Ovary (tissue), 9 donors: Measurements from ENCODE around the gene FLNB. TPM values are rescaled to one million over a fixed set of nuclear protein-coding genes. Genes with fewer than 3 reads are reported as not detected.

Experiments used
- DNase-seq, 5 donors: peaks; one replicate each; pipeline ENCODE4 v3.0.0-alpha.2; 2019 to 2020
- H3K27ac ChIP-seq, 2 donors: fragments of 200-600 bp; one replicate each; pipeline versions ENCODE4 v1.5.1 to v1.8.0; 2019 to 2022
- H3K27me3 ChIP-seq: fragments of 200-600 bp; one replicate; pipeline ENCODE4 v1.8.0; 2022
- H3K36me3 ChIP-seq: fragments of 200-600 bp; sonication (generic); one replicate; pipeline ENCODE4 v1.5.1; 2019
- H3K4me1 ChIP-seq: one replicate; pipeline ENCODE4 v1.8.1; 2013; ENCODE audit warnings: mild to moderate bottlenecking, moderate library complexity; ENCODE audit not compliant: insufficient read depth
- H3K4me3 ChIP-seq: fragments of 200-600 bp; sonication (generic); one replicate; pipeline ENCODE4 v1.5.1; 2017
- H3K9me3 ChIP-seq, 2 donors: fragments of 200-600 bp in 1 of 2; sonication (generic) in 1 of 2; one replicate each; pipeline versions ENCODE4 v1.5.1 to v1.8.1; 2013 to 2019; ENCODE audit warnings: mild to moderate bottlenecking in 1 of 2, moderate library complexity in 1 of 2
- EP300 ChIP-seq: sonication (generic); formaldehyde crosslinking; IDR thresholded peaks from one replicate; pipeline ENCODE4 v1.6.1; 2017; ENCODE audit warnings: antibody characterized with exemption
- POLR2A ChIP-seq: fragments of 450-650 bp; IDR thresholded peaks from one replicate; pipeline ENCODE4 v1.6.1; 2017; ENCODE audit warnings: antibody characterized with exemption, mild to moderate bottlenecking, moderate library complexity
- WGBS, 3 donors: extraction: QIAGEN DNeasy Blood & Tissue Kit in 1 of 3; methylation state at CpG; one replicate each; pipeline versions ENCODE4 v1.1.5 to v1.1.7; 2013 to 2017; 5-methylcytosine and 5-hydroxymethylcytosine counted together
- intact Hi-C, 4 donors: fragments of 100-400 bp; cut with DNase I; formaldehyde crosslinking; loops; one replicate each; pipeline versions ENCODE4 v1.11.0 to v1.15.1; 2022 to 2023
- polyA plus RNA-seq, 2 donors: library from polyadenylated mRNA; stranded (reverse); fragments of 200-250 nt in 1 of 2; fragments of 350-450 nt in 1 of 2; fragmentation: Illumina TruSeq in 1 of 2; extraction: RNeasy Lipid Tissue Mini Kit (QIAGEN cat#74804) in 1 of 2; gene quantifications; one replicate each; pipeline ENCODE4 v1.2.3, GENCODE V29; 2013 to 2014
- total RNA-seq, 7 donors: library from RNA; depleted of rRNA in 2 of 7; stranded (reverse); fragments of >200 nt in 2 of 7; fragmentation: NEBNext Ultra II Directional in 3 of 7; extraction: Animal tissue kit (Norgen Biotek cat#: 25700) in 3 of 7; gene quantifications; one replicate each; pipeline versions ENCODE4 v1.1.0 to v1.2.4, GENCODE V29; 2016 to 2023
- TF ChIP-seq, protein P1 (sequence below), 3 donors: fragments of 450-650 bp in 2 of 3; fragments of 200-600 bp in 1 of 3; IDR thresholded peaks; one replicate each; pipeline versions ENCODE4 v1.5.1 to v1.8.0; 2016 to 2022; ENCODE audit warnings: antibody characterized with exemption in 3 of 3, mild to moderate bottlenecking in 1 of 3
- donor health status: DM: no; HTN: no; CAD: no; lungs with moderate emphysema.
- donor health status: DM: no; HTN: no; CAD: no.
- donor health status: Bipolar disorder and iron deficiency.
- donor health status: DM: yes; HTN: yes; CAD: no.
- donor health status: DM: no; HTN: no; CAD: no.
- donor health status: DM: yes; HTN: yes; CAD: no.

FLNB gene
- total and polyA plus RNA-seq, 9 donors = 51.9 to 190 (median 126) TPM

DNA sequence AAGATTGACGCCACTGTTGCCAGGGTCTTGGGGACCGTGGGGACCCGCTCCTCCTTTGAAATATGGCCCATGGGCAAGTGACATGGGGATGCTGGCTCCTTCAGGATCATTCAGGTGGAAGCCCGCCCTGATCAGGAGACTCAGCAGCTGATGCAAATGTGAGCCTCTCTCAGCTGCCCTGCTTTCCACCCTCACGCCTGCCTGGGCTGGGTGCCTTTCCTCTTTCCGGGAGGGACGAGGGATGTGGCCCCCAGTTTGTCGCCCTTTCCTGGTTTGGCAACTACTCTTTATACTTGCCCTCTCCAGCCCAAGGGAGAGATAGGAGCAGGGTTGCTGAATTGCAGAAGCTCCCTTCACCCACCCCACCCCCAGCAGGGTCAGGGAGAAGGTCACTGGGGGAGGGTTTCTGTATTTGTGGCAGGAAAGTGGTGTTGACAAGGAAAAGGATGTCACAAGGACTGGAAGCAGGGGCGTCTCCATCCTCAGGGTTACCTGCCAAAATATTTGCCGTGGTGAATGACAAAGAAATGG lies 180.8 kb downstream of the FLNB start:
- H3K27me3 ChIP-seq = no peaks in the 10 kb centered on the region
- no peak overlapping the region for H3K4me3 ChIP-seq

DNA sequence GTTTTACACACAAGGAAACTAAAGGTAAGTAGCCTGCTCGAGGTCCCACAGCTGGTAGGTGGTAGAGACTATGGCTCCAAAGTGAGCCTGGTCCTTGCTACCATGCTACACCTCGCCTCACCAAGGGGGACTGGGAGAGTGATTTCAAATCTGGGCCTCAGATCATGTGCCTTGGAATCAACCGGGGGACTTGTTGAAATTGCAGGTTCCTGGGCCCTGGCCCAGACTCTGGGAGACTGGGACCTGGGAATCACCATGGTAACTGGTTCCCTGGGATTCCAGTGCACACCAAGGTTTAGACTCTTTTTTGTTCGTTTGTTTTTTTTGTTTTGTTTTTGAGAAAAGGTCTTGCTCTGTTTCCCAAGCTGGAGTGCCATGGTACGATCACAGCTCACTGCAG lies 181.5 kb downstream of the FLNB start:
- Histone ChIP-seq H3K4me3 (no peak overlapping the region), H3K27me3 (no peaks in the 10 kb centered on the region), H3K9me3 (no peaks in the 10 kb centered on the region), H3K27ac (no peak overlapping the region), H3K4me1 (no peaks in the 10 kb centered on the region), H3K36me3 (no peaks in the 10 kb centered on the region)
- DNase-seq = no peak
- intact Hi-C loops = loop anchor here in 3 of 4 donors (2.0 to 10.0 kb wide), 4 partner anchors 108 to 345 kb away; partner anchors contain the start of gene ACOX2 (in 1 of the 3)
- TF ChIP-seq POLR2A = no peak
- TF ChIP-seq EP300 = no peak
- TF ChIP-seq, protein P1, sequence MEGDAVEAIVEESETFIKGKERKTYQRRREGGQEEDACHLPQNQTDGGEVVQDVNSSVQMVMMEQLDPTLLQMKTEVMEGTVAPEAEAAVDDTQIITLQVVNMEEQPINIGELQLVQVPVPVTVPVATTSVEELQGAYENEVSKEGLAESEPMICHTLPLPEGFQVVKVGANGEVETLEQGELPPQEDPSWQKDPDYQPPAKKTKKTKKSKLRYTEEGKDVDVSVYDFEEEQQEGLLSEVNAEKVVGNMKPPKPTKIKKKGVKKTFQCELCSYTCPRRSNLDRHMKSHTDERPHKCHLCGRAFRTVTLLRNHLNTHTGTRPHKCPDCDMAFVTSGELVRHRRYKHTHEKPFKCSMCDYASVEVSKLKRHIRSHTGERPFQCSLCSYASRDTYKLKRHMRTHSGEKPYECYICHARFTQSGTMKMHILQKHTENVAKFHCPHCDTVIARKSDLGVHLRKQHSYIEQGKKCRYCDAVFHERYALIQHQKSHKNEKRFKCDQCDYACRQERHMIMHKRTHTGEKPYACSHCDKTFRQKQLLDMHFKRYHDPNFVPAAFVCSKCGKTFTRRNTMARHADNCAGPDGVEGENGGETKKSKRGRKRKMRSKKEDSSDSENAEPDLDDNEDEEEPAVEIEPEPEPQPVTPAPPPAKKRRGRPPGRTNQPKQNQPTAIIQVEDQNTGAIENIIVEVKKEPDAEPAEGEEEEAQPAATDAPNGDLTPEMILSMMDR (IDR thresholded peaks at IDR 0.05) = no peak
- WGBS, 3 donors = 71 to 82% (median 75%) methylated on average over 5 of the region's 5 CpGs

More for the DNA sequence above, 180.8 kb downstream of the FLNB start:
- TF ChIP-seq, protein P1 (IDR thresholded peaks at IDR 0.05) = no peak
- no peak for TF ChIP-seq POLR2A
- no peak for TF ChIP-seq EP300
- H3K9me3 ChIP-seq = no peaks in the 10 kb centered on the region
- intact Hi-C loops = loop anchor here in 3 of 4 donors (2.0 to 10.0 kb wide), 3 partner anchors 108 to 226 kb away; no protein-coding TSS in a partner anchor
- no peak for DNase-seq
- H3K36me3 ChIP-seq = no peaks in the 10 kb centered on the region
- no peaks in the 10 kb centered on the region for H3K4me1 ChIP-seq
- H3K27ac ChIP-seq = no peak overlapping the region
- 82 to 84% (median 83%) methylated on average over 10 of the region's 10 CpGs for WGBS, 3 donors

GRCh38 chr3:58190291-58190690 lies 182.1 kb downstream of the FLNB start:
- no peaks in the 10 kb centered on the region for H3K9me3 ChIP-seq
- no peaks in the 10 kb centered on the region for H3K4me1 ChIP-seq
- no peak overlapping the region for H3K4me3 ChIP-seq
- intact Hi-C loops = loop anchor here in 1 of 4 donors (10.0 kb wide), 1 partner anchor 345 kb away; the partner anchor contains the start of gene ACOX2
- no peak overlapping the region for H3K27ac ChIP-seq
- no peak for DNase-seq
- 88 to 98% (median 98%) methylated on average over 4 of the region's 4 CpGs for WGBS, 3 donors
- H3K27me3 ChIP-seq = no peaks in the 10 kb centered on the region
- H3K36me3 ChIP-seq = no peaks in the 10 kb centered on the region
- TF ChIP-seq EP300 (no peak), POLR2A (no peak)
- TF ChIP-seq, protein P1 (IDR thresholded peaks at IDR 0.05) = no peak

DNA sequence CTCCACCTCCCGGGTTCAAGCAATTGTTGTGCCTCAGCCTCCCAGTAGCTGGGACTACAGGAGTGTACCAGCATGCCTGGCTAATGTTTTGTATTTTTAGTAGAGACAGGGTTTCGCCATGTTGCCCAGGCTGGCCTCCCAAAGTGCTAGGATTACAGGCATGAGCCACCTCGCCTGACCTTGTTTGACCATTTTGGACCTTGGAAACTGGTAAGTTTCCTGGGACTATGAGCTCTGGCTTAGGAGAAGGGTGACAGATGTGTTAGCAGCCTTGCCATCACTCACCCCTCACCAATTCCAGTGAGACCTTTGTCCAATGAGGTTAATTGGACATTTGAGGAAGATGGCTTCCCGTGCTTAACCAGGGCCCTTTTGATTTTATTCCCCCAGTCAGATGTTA lies 182.7 kb downstream of the FLNB start:
- Histone ChIP-seq H3K4me3 (no peak overlapping the region), H3K4me1 (no peaks in the 10 kb centered on the region), H3K27ac (no peak overlapping the region), H3K27me3 (no peaks in the 10 kb centered on the region), H3K36me3 (no peaks in the 10 kb centered on the region), H3K9me3 (no peaks in the 10 kb centered on the region)
- 92 to 96% (median 96%) methylated on average over 4 of the region's 4 CpGs for WGBS, 3 donors
- TF ChIP-seq POLR2A (no peak), EP300 (no peak)
- TF ChIP-seq, protein P1 (IDR thresholded peaks at IDR 0.05) = no peak
- intact Hi-C loops = loop anchor here in 1 of 4 donors (10.0 kb wide), 1 partner anchor 344 kb away; the partner anchor contains the start of gene ACOX2
- no peak for DNase-seq
